Activated CD4-positive, alpha-beta T cell treated with anti-CD3 and anti-CD28 coated beads, Interleukin-2, Interleukin-6, amounts not matched to agents 100 ng/mL and 50 ng/mL, durations not matched to agents 16 hours and 8 hours (primary cell): ENCODE results near the gene POLR3B.
"Not testable (repeated sequence)": the region's sequence is repeated elsewhere in the genome, so short reads cannot be mapped to it uniquely, and the experiment has no call there.

Experiments
- DNase-seq: peaks from one replicate; pipeline ENCODE4 v3.0.0-alpha.2; 2020

Gene POLR3B

GRCh38 chr12:106477627-106478026 is 120.1 kb downstream of the POLR3B start:
- not testable (repeated sequence) for DNase-seq

- DNase-seq: no peak
Measured at GRCh38 chr12:106480251-106480650, 122.7 kb downstream of the POLR3B start.

DNA sequence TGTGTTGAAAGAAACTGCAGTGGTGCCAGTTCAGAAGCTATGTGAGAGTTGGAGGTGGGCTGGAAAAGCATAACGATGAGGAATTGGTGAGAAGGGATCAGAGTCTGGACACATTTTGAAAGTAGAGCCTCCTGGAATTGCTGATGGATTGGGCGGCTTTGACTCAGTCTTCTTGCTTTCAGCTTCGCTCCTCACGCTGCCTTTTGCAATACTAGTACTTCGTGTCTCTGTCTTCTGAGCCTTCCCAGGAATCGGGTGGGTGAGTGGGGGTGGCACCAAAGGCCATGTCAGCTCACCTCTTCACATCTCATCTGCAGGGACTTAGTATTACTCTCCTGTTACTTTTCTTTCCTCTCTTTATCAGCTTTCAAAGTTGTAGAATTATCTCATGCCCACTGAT is 123.7 kb downstream of the POLR3B start:
- DNase-seq: no peak

DNA sequence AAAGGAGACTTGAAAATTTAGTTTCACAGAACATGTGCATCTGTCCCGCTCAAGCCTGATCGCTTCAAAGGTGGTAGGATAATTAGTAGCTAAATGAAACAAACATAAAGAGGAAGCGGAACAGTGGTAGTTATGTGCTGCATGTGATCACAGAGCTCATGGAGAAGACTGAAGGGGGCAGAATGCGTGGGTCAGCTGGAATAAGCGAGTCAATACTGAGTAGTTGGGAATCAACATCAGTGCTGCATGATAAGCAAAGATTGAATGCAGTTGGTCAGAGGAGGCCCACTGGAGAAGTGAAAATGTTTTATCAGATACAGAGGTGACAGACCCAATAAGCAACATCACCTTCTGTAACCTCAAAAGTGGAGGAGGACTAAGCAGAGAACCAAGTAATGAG is 130.1 kb downstream of the POLR3B start:
- no peak for DNase-seq

DNA sequence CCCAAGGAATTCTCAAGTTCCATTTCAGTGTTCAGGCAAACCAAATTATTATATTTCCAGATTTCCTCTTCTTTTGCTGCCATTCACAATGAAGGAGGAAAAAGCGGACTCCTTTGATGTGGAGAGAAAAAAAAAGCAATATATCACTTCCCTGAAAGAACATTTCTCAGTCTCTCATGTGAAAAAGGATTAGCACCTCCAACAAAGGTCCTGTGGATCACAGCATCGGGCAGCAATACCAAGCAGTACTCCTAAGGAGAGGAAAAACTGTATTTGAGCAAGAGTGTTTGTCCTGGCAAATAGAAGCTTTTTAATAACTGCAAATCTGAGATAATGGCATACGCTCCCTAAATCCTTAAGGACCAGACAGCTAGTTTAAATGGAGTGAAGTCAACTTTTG is 131.3 kb downstream of the POLR3B start:
- DNase-seq: no peak

GRCh38 chr12:106490264-106490663 is 132.7 kb downstream of the POLR3B start:
- no peak for DNase-seq

GRCh38 chr12:106492857-106493256 is 135.3 kb downstream of the POLR3B start:
- DNase-seq: no peak

- DNase-seq: no peak
Measured at GRCh38 chr12:106493531-106493930, 136.0 kb downstream of the POLR3B start.

DNA sequence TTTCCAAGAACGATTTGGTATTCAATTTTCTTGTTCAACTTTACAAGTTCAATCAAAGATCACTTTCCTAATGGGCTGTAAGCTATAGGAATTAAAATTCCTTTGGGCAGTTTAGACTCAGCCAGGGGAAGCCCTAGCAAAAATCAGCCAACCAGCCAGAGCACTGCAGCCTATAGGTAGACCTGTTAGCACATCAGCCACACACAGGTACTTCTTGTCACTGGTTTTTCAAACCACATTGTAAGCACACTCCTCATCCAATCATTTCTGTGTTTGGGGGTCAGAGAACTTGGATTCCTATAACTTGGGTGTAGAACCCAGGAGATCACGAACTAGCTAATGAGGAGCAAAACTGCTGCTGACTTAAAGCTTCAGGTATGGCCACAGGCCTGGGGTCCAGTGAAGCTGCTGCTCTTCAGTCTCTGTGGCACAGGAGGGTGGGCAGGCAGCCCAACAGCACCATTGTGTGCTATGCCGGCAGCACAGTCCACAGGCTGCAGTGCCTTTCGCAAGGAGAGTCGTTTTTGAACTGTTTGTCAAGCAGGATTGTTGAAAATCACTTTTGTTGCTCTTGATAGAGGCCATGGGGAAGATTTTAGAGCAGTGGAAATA is 137.9 kb downstream of the POLR3B start:
- no peak for DNase-seq

GRCh38 chr12:106498056-106498455 is 140.5 kb downstream of the POLR3B start:
- DNase-seq: no peak

DNA sequence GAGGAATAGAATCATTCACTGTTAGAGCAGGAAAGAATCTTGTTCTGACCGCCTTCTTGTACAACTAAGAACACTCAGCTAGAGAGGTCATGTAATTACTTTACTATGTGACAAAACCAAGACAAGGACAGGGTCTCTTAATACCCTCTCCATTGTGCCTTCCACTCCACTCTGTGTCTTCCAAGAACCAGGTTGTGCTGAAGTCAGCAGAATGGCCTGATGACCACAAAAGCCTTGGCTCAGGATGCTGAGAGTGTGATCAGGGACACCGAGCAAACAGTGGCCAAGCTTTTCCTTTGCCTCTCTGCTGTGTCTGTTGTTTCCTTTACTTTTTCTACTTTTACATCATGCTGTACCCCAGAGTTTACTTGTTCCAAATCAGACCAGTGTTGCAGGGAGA is 142.1 kb downstream of the POLR3B start:
- no peak for DNase-seq

DNA sequence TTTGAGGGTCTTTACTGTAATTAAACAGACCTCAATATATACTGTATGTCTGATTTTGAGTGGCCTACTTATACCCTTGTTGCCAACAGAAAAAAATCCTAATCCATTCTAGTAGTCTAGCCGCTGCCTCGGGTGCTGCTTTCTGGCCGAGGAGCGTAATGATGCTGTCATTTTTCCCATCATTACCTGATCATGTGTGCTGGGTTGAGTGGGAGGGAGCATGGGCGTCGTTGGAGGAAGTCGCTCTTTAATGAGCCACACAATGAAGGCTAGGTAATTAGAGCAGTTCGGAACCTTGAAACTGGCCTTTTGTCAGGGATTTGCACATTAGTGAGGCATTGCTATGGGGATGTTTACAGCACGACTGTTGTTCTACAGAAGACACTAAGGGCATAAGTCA is 149.1 kb downstream of the POLR3B start:
- DNase-seq: no peak

- no peak for DNase-seq
Measured at GRCh38 chr12:106508966-106509365, 151.4 kb downstream of the POLR3B start.

GRCh38 chr12:106511365-106511764 is 153.8 kb downstream of the POLR3B start:
- DNase-seq: no peak

- no peak for DNase-seq
Measured at GRCh38 chr12:106517314-106517713, 159.8 kb downstream of the POLR3B start.

DNA sequence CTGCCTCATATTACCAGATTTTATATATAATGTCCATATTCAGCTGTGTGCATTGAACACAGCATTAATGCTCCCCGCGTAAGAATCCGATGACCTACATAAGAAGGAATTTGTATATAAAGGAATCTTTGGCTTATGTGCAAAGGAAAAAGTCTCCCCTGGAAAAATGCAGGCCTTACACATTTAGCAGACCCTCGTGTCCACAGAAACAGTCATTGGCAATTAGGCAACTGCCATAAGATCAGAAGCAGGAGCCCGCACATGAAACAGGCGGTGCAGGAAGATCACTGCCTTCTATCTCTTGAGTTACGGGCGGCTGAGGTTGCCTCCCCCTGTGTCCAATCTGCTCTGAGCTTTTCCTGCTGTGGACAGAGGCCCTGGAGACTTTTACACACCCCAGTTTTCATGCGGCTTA is 162.1 kb downstream of the POLR3B start:
- DNase-seq: no peak

GRCh38 chr12:106521901-106522300 is 164.4 kb downstream of the POLR3B start:
- no peak for DNase-seq

- DNase-seq: no peak
Measured at GRCh38 chr12:106522708-106523107, 165.2 kb downstream of the POLR3B start.

DNA sequence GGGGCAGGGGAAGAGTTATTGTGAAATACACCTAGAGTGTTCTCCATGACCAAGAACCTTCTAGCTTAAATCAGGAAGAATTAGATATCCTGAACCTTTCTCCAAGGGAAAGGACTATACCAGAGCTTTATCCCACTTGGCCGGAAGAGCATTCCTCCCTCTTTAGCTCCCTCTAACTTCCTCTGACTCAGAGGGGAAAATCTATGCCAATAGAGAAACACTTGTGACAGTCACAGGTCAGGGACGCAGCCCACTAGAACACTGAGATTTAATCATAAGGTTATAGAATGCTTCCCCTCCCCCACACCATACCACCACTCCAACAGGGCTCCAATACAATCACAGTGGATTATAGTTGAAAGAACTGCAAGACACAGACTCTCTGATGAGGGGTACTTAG is 169.8 kb downstream of the POLR3B start:
- DNase-seq: no peak

DNA sequence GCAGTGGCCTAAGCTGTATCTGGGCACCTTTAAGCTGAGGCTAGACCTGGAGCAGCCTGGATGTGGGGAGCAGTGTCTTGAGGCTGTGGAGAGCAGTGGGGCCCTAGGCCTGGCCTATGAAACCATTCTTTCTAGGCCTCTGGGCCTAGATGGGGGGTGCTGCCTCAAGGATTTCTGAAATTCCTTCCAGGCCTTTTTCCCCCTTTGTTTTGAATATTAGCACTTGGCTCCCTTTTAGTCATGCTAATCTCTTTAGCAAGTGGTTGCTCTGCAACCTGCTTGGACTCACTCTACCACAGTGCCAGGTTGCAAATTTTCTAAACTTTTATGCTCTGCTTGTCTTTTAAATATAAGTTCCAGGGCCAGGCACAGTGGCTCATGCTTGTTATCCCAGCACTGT is 183.7 kb downstream of the POLR3B start:
- no peak for DNase-seq

- no peak for DNase-seq
Measured at GRCh38 chr12:106551410-106551809, 193.9 kb downstream of the POLR3B start.

DNA sequence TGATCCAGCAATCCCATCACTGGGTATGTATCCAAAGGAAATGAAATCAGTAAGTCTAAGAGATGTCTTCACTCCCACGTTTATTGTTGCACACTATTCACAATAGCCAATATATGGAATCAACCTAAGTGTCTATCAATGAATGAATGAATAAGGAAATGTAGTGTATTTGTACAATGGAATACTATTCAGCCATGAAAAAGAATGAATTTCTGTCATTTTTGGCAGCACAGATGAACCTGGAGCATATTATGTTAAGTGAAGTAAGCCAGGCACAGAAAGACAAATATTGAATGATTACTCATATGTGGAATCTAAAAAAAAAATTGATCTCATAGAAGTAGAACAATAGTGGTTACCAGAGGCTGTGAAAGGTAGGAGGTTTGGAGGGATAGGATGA is 194.7 kb downstream of the POLR3B start:
- DNase-seq: no peak
